Superior temporal gyrus (tissue), 1 donor: ENCODE measurements around the gene SCYGR7.

Experiments used
- DNase-seq: peaks from one replicate; pipeline ENCODE4 v3.0.0-alpha.2; 2016; ENCODE audit errors: extremely low spot score

The SCYGR7 gene

DNA sequence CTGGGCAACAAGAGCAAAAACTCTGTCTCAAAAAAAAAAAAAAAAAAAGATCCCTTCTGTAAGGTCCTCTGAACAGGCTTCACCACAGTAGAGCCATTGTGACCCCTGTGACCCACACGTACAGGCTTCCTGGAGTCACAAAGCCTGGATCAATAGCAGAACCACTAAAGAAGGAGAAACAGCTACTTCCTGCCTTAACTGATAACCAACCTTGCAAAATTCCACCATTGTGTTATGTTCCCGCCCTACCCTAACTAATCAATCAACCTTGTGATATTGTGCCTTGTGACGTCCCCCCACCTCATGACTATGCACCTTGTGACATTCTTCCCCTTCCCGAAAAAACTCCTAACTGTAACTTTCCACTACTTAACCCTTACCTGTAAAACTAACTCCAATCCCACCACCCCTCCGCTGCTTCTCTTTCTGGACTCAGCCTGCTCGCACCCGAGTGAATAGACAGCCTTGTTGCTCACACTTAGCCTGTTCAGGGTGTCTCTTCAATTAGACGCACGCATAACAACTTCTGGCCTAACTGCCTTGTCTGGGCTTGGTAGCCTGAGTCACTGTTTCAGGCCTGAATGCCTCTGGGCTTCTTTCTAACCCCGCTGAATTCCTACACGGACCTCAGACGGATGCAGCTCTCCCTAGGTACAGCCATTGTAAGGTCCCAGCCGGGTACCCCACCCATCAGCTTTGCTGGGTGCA lies 31.4 kb downstream of the SCYGR7 start:
- no peak for DNase-seq

GRCh38 chr2:227761740-227762476 lies 33.8 kb downstream of the SCYGR7 start:
- no peak for DNase-seq

- no peak for DNase-seq
Measured at GRCh38 chr2:227765788-227766372, 37.7 kb downstream of the SCYGR7 start.

DNA sequence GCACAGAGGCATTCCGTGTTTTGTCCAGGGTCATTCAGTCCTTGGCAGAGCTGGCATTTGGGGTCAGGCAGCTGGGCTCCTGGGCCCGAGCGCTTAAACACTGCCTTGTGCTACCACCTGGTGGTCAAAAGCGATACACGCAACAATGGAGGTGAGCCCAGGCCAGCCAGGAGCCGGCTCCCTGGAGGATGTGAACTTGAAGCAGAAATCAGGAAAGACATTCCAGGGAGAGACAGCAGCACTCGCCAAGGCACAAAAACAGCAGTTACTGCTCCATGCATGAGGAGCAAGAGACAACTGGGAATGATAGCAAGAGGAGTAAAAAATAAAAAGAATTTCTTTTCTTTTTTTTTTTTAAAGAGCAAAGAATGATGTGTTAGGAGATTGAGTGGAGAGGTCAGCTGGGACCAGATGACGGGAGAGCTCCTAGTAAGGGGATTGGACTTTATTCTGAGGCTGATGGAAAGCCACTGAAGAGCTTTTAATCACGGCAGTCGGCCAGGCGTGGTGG lies 38.3 kb downstream of the SCYGR7 start:
- DNase-seq = peak; percentile 88

DNA sequence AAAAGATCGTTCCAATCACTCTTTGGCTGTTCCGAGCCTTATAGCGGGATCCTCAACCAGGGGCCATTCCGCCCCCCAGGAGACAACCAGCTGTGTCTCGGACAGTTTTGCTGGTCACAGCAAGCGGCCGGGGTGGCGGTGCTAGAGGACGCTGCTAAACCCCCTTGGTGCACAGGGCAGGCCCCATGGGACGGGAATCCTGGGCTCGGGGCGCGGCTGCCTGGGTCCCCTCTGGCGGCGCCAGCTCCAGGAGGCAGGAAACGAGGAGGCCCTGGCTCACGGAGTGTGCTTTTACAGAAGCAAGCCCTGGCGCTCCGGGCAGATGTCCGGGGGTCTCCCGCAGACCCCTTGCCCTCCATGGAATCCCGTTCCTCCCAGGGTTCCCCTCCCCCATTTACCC lies 39.7 kb downstream of the SCYGR7 start:
- no peak for DNase-seq

DNA sequence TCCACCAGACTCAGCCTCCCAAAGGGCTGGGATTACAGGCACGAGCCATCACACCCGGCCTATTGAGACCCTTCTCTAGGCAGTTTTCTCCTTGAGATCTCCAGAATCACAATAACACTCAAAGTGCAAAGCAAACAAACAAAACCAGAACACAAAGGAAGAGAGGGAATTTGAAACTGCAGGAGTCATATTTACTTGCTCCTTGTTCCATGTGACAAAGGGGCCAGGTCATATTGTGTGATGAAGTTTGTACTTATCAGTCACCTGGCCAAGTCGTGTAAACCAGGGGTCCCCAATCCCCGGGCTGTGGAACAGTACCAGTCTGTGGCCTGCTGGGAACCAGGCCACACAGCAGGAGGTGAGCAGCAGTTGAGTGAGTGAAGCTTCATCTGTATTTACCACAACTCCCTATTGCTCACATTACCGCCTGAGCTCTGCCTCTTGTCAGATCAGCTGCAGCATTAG lies 44.1 kb downstream of the SCYGR7 start:
- DNase-seq = no peak

- no peak for DNase-seq
Measured at GRCh38 chr2:227772932-227773331, 44.8 kb downstream of the SCYGR7 start.

DNA sequence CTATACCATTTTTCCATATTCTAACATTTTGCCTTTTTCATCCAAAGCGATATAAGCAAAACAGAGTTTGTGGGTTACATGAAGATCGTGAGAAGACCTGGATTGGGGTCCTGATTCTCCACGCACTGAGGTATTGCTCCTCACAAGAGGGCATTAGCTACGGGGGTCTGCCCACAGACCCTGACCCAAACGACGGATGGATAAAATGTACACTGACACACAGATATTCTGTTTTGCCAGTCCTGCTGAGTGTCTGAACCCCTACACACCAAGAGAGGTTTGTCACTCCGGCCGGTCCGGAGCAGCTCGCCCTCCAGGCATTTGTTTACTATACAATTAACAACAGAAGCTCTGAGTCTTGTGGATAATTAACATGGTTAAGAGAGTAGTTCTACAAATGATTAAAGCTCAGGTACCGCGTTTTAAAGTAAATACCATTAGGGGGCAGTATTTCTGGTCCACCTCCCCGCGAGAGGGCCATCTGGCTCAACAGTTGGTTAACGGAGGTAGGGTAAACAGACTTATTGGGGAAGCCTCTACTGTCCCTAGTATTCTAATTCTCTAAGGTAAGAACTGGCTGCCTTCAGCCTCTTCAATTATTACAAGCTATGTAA lies 46.0 kb downstream of the SCYGR7 start:
- no peak for DNase-seq

DNA sequence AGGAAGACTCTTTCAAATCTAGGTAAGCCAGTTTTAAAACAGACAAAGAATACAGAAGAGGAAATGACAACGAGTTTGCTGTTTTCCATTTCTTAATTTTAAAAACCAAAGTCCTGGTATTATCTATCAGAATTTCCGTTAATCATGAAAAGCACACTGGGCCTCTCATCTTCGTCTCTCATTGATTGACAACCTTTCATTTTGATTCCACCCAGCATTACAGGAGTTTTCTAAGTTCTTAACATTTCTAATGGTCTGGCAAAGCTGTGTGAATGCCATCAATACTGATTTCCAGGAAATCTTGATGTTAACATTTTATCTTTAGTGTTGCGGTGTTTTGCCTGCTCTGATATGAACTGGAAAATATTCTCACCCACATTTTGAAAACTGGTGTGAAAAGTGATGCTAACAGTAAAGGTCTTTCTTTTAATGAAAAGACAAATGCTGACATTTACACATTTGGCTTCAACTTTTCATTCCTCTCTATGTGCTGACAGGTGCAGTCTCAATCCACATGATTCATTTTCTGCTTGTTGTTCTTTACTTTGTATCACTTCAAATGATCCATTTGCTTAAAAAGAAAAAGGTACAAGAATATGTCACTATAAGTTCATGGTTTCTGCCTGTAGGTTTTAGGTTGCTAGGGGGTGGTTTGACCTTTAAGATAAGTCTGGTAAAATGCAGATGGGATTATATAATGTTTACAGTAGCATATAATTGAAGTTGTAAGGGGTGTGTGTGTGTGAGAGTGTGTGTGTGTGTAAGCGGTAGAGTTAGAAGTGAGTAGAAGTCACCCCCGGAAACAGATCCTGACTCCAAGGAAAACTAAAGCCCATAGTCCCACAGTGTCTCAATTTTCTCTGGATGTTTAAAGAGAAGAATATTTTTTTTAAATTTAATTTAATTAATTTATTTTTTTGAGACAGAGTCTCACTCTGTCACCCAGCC lies 47.0 kb downstream of the SCYGR7 start:
- no peak for DNase-seq
